Omental fat pad (tissue), 4 donors: Measurements from ENCODE around the gene PLIN4. TPM values are rescaled to one million over a fixed set of nuclear protein-coding genes. Genes with fewer than 3 reads are reported as not detected.

ENCODE experiments used
- ATAC-seq: fragments of 150-250 bp; one replicate; pipeline ENCODE4 v1.9.1; 2016; ENCODE audit warnings: mild to moderate bottlenecking, moderate library complexity; ENCODE audit not compliant: low FRiP score
- DNase-seq: peaks from one replicate; pipeline ENCODE4 v3.0.0-alpha.2; 2019; ENCODE audit warnings: low spot score
- total RNA-seq, 4 donors: library from RNA; depleted of rRNA; stranded (reverse); fragments of >200 nt; gene quantifications; one replicate each; pipeline ENCODE4 v1.1.0, GENCODE V29; 2016
- TF ChIP-seq, protein P1 (sequence below), 3 donors: fragments of 450-650 bp; IDR thresholded peaks; one replicate each; pipeline ENCODE4 v1.5.1; 2016 to 2017; ENCODE audit warnings: antibody characterized with exemption in 3 of 3, mild to moderate bottlenecking in 3 of 3, moderate library complexity in 2 of 3

The PLIN4 gene
- total RNA-seq, 4 donors from 2014 or later = 183 to 2,054 (median 453) TPM

DNA sequence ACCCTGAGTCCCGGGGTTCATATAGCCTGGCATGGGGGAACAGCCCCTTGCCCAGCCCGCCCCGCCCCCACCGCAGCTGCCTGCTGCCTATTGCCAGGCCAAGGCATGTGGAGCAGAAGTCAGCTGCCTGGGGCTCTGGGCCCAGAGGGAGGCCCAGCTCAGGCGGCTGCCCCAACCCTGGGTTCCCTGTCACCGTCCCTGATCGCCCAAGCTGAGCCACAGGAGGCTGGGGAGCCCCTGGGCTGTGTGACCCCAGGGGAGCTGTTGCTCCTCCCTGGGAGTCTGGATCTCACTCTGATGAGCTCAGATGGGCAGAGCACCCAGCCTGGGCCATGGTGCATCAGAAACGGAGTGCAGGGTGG is 1.4 kb downstream of the PLIN4 start:
- ATAC-seq (no peak), DNase-seq (no peak)
- TF ChIP-seq, protein P1, sequence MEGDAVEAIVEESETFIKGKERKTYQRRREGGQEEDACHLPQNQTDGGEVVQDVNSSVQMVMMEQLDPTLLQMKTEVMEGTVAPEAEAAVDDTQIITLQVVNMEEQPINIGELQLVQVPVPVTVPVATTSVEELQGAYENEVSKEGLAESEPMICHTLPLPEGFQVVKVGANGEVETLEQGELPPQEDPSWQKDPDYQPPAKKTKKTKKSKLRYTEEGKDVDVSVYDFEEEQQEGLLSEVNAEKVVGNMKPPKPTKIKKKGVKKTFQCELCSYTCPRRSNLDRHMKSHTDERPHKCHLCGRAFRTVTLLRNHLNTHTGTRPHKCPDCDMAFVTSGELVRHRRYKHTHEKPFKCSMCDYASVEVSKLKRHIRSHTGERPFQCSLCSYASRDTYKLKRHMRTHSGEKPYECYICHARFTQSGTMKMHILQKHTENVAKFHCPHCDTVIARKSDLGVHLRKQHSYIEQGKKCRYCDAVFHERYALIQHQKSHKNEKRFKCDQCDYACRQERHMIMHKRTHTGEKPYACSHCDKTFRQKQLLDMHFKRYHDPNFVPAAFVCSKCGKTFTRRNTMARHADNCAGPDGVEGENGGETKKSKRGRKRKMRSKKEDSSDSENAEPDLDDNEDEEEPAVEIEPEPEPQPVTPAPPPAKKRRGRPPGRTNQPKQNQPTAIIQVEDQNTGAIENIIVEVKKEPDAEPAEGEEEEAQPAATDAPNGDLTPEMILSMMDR (IDR thresholded peaks at IDR 0.05) = no peak

DNA sequence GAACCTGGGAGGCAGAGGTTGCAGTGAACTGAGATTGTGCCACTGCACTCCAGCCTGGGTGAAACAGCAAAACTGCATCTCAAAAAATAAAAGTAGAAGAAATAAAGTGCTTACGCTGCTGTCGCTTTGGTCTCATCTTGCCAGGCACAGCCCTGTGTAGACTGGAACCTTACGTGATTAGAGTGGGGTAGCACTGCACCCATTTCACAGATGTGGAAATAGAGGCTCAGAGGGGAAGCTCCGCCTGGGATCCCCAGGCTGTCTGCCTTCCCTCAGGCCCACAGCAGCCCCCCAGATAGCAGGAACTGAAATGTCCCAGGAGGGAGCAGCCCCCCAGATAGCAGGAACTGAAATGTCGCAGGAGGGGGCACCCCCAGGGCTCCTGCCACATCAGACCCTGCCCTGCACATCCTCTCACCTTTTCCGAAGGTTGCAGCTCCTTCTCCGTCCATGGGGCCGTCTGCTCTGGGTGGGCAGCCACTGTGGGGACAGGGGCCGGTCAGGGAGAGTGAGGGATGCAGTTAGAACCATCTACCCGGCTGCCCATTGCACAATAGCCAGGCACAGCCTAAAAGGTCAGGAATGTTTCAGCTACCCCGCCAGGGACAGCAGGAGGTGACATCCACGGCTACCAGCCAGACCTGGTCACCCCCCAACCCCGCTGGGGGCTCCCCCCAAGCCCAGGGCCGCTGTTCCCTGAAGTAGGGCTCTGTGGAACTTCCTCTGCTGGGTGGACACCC is 1.9 kb downstream of the PLIN4 start:
- TF ChIP-seq, protein P1 (IDR thresholded peaks at IDR 0.05) = no peak
- no peak for ATAC-seq
- DNase-seq = no peak

DNA sequence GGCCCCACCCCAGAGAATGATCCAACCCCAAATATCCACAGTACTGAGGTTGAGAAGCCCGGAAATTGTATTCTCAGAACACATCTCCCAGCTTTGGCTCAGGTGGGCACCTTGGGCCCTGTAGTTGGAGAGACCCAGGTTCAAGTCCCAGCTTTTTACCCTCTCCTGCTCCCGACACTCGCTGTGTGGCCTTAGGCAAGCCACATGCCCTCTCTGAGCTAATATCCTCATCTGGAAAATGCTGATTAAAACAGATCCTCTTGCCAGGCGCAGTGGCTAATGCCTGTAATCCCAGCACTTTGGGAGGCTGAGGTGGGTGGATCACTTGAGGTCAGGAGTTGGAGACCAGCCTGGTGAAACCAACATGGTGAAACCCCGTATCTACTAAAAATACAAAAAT is 2.6 kb downstream of the PLIN4 start:
- ATAC-seq (no peak), DNase-seq (no peak)
- TF ChIP-seq, protein P1 (IDR thresholded peaks at IDR 0.05) = no peak

DNA sequence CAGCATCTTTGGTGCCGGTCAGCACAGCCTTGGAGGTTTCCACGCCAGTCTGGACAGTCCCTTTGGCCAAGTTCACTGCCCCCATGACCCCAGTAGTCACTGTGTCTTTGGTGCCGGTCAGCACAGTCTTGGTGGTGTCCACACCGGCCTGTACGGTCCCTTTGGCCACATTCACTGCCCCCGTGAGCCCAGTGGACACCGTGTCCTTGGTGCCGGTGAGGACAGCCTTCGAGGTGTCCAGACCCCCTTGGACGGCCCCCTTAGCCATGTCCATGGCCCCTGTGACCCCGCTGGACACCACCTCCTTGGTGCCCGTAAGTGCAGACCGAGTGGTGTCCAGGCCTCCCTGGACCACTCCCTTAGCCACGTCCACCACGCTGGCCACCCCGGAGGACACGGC is 5.0 kb downstream of the PLIN4 start:
- DNase-seq = no peak
- TF ChIP-seq, protein P1 (IDR thresholded peaks at IDR 0.05) = no peak
- no peak for ATAC-seq

DNA sequence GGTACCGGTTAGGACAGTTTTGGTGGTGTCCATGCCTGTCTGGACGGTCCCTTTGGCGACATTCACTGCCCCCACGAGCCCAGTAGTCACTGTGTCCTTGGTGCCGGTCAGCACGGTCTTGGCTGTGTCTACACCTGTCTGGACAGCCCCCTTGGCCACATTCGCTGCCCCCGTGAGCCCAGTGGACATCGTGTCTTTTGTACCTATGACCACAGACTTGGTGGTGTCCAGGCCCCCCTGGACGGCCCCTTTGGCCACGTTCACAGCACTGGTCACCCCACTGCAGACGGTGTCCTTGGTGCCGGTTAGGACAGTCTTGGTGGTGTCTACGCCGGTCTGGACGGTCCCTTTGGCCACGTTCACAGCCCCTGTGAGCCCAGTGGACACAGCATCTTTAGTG is 6.2 kb downstream of the PLIN4 start:
- TF ChIP-seq, protein P1 (IDR thresholded peaks at IDR 0.05) = no peak
- no peak for ATAC-seq
- DNase-seq = no peak

DNA sequence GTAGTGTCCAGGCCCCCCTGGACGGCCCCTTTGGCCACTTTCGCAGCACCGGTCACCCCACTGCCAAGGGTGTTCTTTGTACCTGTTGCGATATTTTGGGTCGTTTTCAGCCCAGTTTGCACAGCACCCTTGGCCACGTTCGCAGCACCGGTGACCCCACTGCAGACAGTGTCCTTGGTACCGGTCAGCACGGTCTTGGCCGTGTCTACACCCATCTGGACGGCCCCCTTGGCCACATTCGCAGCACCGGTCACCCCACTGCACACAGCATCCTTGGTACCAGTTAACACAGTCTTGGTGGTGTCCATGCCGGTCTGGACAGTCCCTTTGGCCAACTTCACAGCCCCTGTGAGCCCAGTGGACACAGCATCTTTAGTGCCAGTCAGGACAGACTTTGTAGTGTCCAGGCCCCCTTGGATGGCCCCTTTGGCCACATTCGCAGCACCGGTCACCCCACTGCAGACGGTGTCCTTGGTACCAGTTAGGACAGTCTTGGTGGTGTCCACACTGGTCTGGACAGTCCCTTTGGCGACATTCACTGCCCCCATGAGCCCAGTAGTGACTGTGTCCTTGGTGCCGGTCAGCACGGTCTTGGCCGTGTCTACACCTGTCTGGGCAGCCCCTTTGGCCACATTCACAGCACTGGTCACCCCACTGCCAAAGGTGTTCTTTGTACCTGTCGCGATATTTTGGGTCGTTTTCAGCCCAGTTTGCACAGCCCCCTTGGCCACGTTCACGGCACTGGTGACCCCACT is 6.8 kb downstream of the PLIN4 start:
- TF ChIP-seq, protein P1 (IDR thresholded peaks at IDR 0.05) = no peak
- ATAC-seq (no peak), DNase-seq (no peak)
